H1 (cell line): ENCODE measurements around the gene EXOC3L1. TPM values are rescaled to one million over a fixed set of nuclear protein-coding genes. Genes with fewer than 3 reads are reported as not detected.

ENCODE experiments used
- CHD1 ChIP-seq: IDR thresholded peaks from 2 replicates; pipeline ENCODE4 v1.6.1; 2012; ENCODE audit warnings: low read depth, low read length, improper control_type of control experiment
- CHD2 ChIP-seq: IDR thresholded peaks from 2 replicates; pipeline ENCODE4 v1.6.1; 2012; ENCODE audit warnings: low read length, improper control_type of control experiment
- CHD7 ChIP-seq: fragments of 300-600 bp; sonication (generic); IDR thresholded peaks from 2 replicates; pipeline ENCODE4 v1.7.1; 2012; ENCODE audit warnings: low read length, moderate library complexity, mild to moderate bottlenecking, inconsistent platforms; ENCODE audit not compliant: insufficient replicate concordance
- CREB1 ChIP-seq: IDR thresholded peaks from 2 replicates; pipeline ENCODE4 v1.6.1; 2012; ENCODE audit warnings: inconsistent platforms
- KDM5A ChIP-seq: fragments of 200-600 bp; IDR thresholded peaks from 2 replicates; pipeline ENCODE4 v1.7.1; 2012; ENCODE audit warnings: mild to moderate bottlenecking, low read length, inconsistent platforms, mixed read lengths
- POLR2A ChIP-seq, 2 experiments: IDR thresholded peaks; 1 replicate in 1 of 2; 2 replicates in 1 of 2; pipeline ENCODE4 v1.6.1; 2011; ENCODE audit warnings: low read depth in 2 of 2, low read length in 2 of 2, mild to moderate bottlenecking in 2 of 2; ENCODE audit errors: control extremely low read depth in 1 of 2
- RXRA ChIP-seq: IDR thresholded peaks from 2 replicates; pipeline ENCODE4 v1.6.1; 2011; ENCODE audit warnings: low read depth, mild to moderate bottlenecking, low read length, moderate library complexity; ENCODE audit not compliant: insufficient read depth
- SUZ12 ChIP-seq: fragments of 200-600 bp; sonication (generic); IDR thresholded peaks from 2 replicates; pipeline ENCODE4 v1.6.1; 2012; ENCODE audit warnings: mild to moderate bottlenecking, inconsistent platforms, low read length, moderate library complexity, mixed read lengths
- TBP ChIP-seq: IDR thresholded peaks from 2 replicates; pipeline ENCODE4 v1.6.1; 2011; ENCODE audit warnings: low read depth, low read length, improper control_type of control experiment
- YY1 ChIP-seq: IDR thresholded peaks from 2 replicates; pipeline ENCODE4 v1.6.1; 2011; ENCODE audit warnings: low read depth, mild to moderate bottlenecking, low read length
- polyA plus RNA-seq, 7 experiments: library from polyadenylated mRNA; depleted of rRNA in 3 of 7; stranded (reverse) in 5 of 7; unstranded in 2 of 7; fragments of >200 nt in 5 of 7; fragments of 200-250 nt in 2 of 7; gene quantifications; 1 replicate in 5 of 7; 2 replicates in 1 of 7; 4 replicates in 1 of 7; pipeline versions ENCODE4 v1.2.1 to v1.2.3, GENCODE V29; 2011 to 2013; ENCODE audit warnings: missing spikeins in 2 of 7, mixed read lengths in 2 of 7
- total RNA-seq: library from RNA; stranded (reverse); fragmentation: NEBNext Ultra II Directional; extraction: Animal tissue kit (Norgen Biotek cat#: 25700); gene quantifications from 2 replicates; pipeline ENCODE4 v1.2.1, GENCODE V29; 2021

EXOC3L1 gene
- total and polyA plus RNA-seq, 2 of the 8 experiments (the other 6 are each of a cell fraction or from before 2014, with no cell fraction given) = 1.3 TPM

- TF ChIP-seq CHD7 (no peak), KDM5A (no peak), RXRA (no peak), POLR2A (IDR thresholded peaks at IDR 0.05; ENCODE audit: control extremely low read depth in 1 of 2, low read depth in 2 of 2, low read length in 2 of 2) (no peak), CHD1 (no peak), TBP (no peak), CREB1 (no peak), CHD2 (no peak), SUZ12 (no peak), YY1 (no peak)
Measured at GRCh38 chr16:67142342-67142741, 47.6 kb downstream of the EXOC3L1 start (continued).
